Trophoblast cell (in vitro differentiated cells and primary cell): Measurements from ENCODE around the gene CCDC148.
A peak's percentile ranks its signal among the peaks of the same experiment; 100 is the strongest.

Source experiments
- DNase-seq, 2 donors: peaks; one replicate each; pipeline ENCODE4 v3.0.0-alpha.2; 2016
- H2AFZ ChIP-seq: 2 replicates; pipeline ENCODE4 v1.6.1; 2013; ENCODE audit warnings: low read length, moderate library complexity, mild to moderate bottlenecking; ENCODE audit not compliant: insufficient read depth, poor library complexity
- H2AK5ac ChIP-seq: 2 replicates; pipeline ENCODE4 v1.6.1; 2013; ENCODE audit warnings: mild to moderate bottlenecking, low read length
- H2BK120ac ChIP-seq: 2 replicates; pipeline ENCODE4 v1.6.1; 2013; ENCODE audit warnings: low read length, mild to moderate bottlenecking, moderate library complexity; ENCODE audit not compliant: insufficient read depth, poor library complexity
- H2BK12ac ChIP-seq: 2 replicates; pipeline ENCODE4 v1.6.1; 2013; ENCODE audit warnings: mild to moderate bottlenecking, low read length, moderate library complexity
- H2BK5ac ChIP-seq: 2 replicates; pipeline ENCODE4 v1.6.1; 2013; ENCODE audit warnings: low read length, low read depth, moderate library complexity, mild to moderate bottlenecking; ENCODE audit not compliant: poor library complexity
- H3K14ac ChIP-seq: 2 replicates; pipeline ENCODE4 v1.6.1; 2013; ENCODE audit warnings: mild to moderate bottlenecking, low read length
- H3K18ac ChIP-seq: 2 replicates; pipeline ENCODE4 v1.6.1; 2013; ENCODE audit warnings: mild to moderate bottlenecking, low read length
- H3K23ac ChIP-seq: 2 replicates; pipeline ENCODE4 v1.6.1; 2013; ENCODE audit warnings: low read length
- H3K27ac ChIP-seq: 2 replicates; pipeline ENCODE4 v1.5.1; 2013; ENCODE audit warnings: low read depth, mild to moderate bottlenecking, inconsistent platforms, low read length, moderate library complexity
- H3K27me3 ChIP-seq: 2 replicates; pipeline ENCODE4 v1.6.1; 2013; ENCODE audit warnings: inconsistent platforms, mild to moderate bottlenecking, low read length, moderate library complexity; ENCODE audit not compliant: insufficient read depth
- H3K36me3 ChIP-seq, 2 experiments: 1 replicate in 1 of 2; 2 replicates in 1 of 2; pipeline ENCODE4 v1.6.1; 2013; ENCODE audit warnings: low read length in 2 of 2, mild to moderate bottlenecking in 2 of 2, moderate library complexity in 1 of 2; ENCODE audit not compliant: insufficient read depth in 2 of 2, control insufficient read depth in 1 of 2
- H3K4ac ChIP-seq: 2 replicates; pipeline ENCODE4 v1.6.1; 2013; ENCODE audit warnings: low read depth, mild to moderate bottlenecking, low read length, moderate library complexity
- H3K4me1 ChIP-seq, 2 experiments: 1 replicate in 1 of 2; 2 replicates in 1 of 2; pipeline ENCODE4 v1.6.1; 2013; ENCODE audit warnings: low read length in 2 of 2, mild to moderate bottlenecking in 2 of 2, moderate library complexity in 1 of 2; ENCODE audit not compliant: insufficient read depth in 2 of 2, control insufficient read depth in 1 of 2
- H3K4me2 ChIP-seq: 2 replicates; pipeline ENCODE4 v1.6.1; 2013; ENCODE audit warnings: inconsistent platforms, mild to moderate bottlenecking, low read length, moderate library complexity
- H3K4me3 ChIP-seq: 2 replicates; pipeline ENCODE4 v1.5.1; 2013; ENCODE audit warnings: mild to moderate bottlenecking, low read depth, low read length, inconsistent platforms
- H3K79me1 ChIP-seq: one replicate; pipeline ENCODE4 v1.6.1; 2013; ENCODE audit warnings: low read length
- H3K79me2 ChIP-seq: 2 replicates; pipeline ENCODE4 v1.6.1; 2013; ENCODE audit warnings: low read length, mild to moderate bottlenecking; ENCODE audit not compliant: control insufficient read depth, insufficient read depth, poor library complexity
- H3K9ac ChIP-seq: 2 replicates; pipeline ENCODE4 v1.6.1; 2013; ENCODE audit warnings: mild to moderate bottlenecking, low read length
- H3K9me3 ChIP-seq: 2 replicates; pipeline ENCODE4 v1.6.1; 2013; ENCODE audit warnings: low read depth, mild to moderate bottlenecking, control low read depth, inconsistent platforms, low read length; ENCODE audit not compliant: insufficient read depth
- H4K12ac ChIP-seq: 2 replicates; pipeline ENCODE4 v1.6.1; 2013; ENCODE audit warnings: low read depth, mild to moderate bottlenecking, low read length, moderate library complexity
- H4K8ac ChIP-seq: 2 replicates; pipeline ENCODE4 v1.6.1; 2013; ENCODE audit warnings: low read depth, mild to moderate bottlenecking, low read length, moderate library complexity
- H4K91ac ChIP-seq: one replicate; pipeline ENCODE4 v1.6.1; 2013; ENCODE audit warnings: low read depth, mild to moderate bottlenecking, low read length, moderate library complexity
- WGBS: extraction: QIAGEN DNeasy Blood & Tissue Kit; methylation state at CpG from one replicate; pipeline ENCODE4 v1.1.7; 2013; ENCODE audit warnings: missing lambda C conversion rate; ENCODE audit not compliant: insufficient read length, insufficient coverage; ENCODE audit errors: extremely low coverage; 5-methylcytosine and 5-hydroxymethylcytosine counted together

CCDC148 gene

GRCh38 chr2:158317642-158318041 is 138.9 kb downstream of the CCDC148 start:
- no peaks in the 10 kb centered on the region for H3K36me3 ChIP-seq
- no peak overlapping the region for H3K14ac ChIP-seq
- no CpG with 5 or more reads among the region's 2 CpGs for WGBS
- no peak overlapping the region for H3K27ac ChIP-seq
- no peak overlapping the region for H3K4me3 ChIP-seq
- H2BK120ac ChIP-seq, result no peak overlapping the region
- no peak overlapping the region for H2AK5ac ChIP-seq
- no peak overlapping the region for H3K18ac ChIP-seq
- no peaks in the 10 kb centered on the region for H3K4me1 ChIP-seq
- H2AFZ ChIP-seq, result no peak overlapping the region
- H4K91ac ChIP-seq, result no peak overlapping the region
- H3K9me3 ChIP-seq, result no peaks in the 10 kb centered on the region
- no peak for DNase-seq
- no peaks in the 10 kb centered on the region for H3K27me3 ChIP-seq
- H3K79me2 ChIP-seq, result no peaks in the 10 kb centered on the region
- no peak overlapping the region for H3K23ac ChIP-seq
- no peak overlapping the region for H2BK5ac ChIP-seq
- H4K12ac ChIP-seq, result no peak overlapping the region
- H3K79me1 ChIP-seq, result no peaks in the 10 kb centered on the region
- H2BK12ac ChIP-seq, result no peak overlapping the region
- H3K4ac ChIP-seq, result no peak overlapping the region
- no peak overlapping the region for H3K9ac ChIP-seq
- no peak overlapping the region for H3K4me2 ChIP-seq
- H4K8ac ChIP-seq, result no peak overlapping the region

GRCh38 chr2:158315803-158316414 is 140.6 kb downstream of the CCDC148 start:
- no CpG with 5 or more reads among the region's 1 CpG for WGBS
- H3K9me3 ChIP-seq, result peaks cover 2% of the 10 kb centered on the region

GRCh38 chr2:158315000-158315399 is 141.6 kb downstream of the CCDC148 start:
- Histone ChIP-seq H2BK5ac (no peak overlapping the region), H2BK120ac (no peak overlapping the region), H4K12ac (no peak overlapping the region), H3K27ac (no peak overlapping the region), H3K18ac (no peak overlapping the region), H3K27me3 (no peaks in the 10 kb centered on the region), H3K9me3 (peaks cover 2% of the 10 kb centered on the region), H3K4me1 (no peaks in the 10 kb centered on the region), H2BK12ac (no peak overlapping the region), H3K36me3 (no peaks in the 10 kb centered on the region), H4K8ac (no peak overlapping the region), H3K4me2 (no peak overlapping the region), H3K79me2 (no peaks in the 10 kb centered on the region), H2AFZ (no peak overlapping the region), H3K23ac (no peak overlapping the region), H3K79me1 (no peaks in the 10 kb centered on the region), H4K91ac (no peak overlapping the region), H2AK5ac (no peak overlapping the region), H3K4me3 (no peak overlapping the region), H3K14ac (no peak overlapping the region), H3K4ac (no peak overlapping the region), H3K9ac (no peak overlapping the region)
- WGBS, result no CpG with 5 or more reads among the region's 1 CpG
- DNase-seq, result no peak

More at GRCh38 chr2:158315803-158316414, 140.6 kb downstream of the CCDC148 start:
- no peak for DNase-seq
- Histone ChIP-seq H3K18ac (no peak overlapping the region), H3K14ac (no peak overlapping the region), H2AK5ac (no peak overlapping the region), H2BK12ac (no peak overlapping the region), H3K9ac (peak overlapping the region; percentile 52), H3K27ac (no peak overlapping the region), H3K4ac (no peak overlapping the region), H3K36me3 (no peaks in the 10 kb centered on the region), H2BK5ac (no peak overlapping the region), H3K23ac (no peak overlapping the region), H3K4me1 (no peaks in the 10 kb centered on the region), H4K12ac (no peak overlapping the region), H3K79me2 (no peaks in the 10 kb centered on the region), H3K79me1 (no peaks in the 10 kb centered on the region), H3K4me3 (no peak overlapping the region), H4K8ac (no peak overlapping the region), H4K91ac (no peak overlapping the region), H3K4me2 (no peak overlapping the region), H3K27me3 (no peaks in the 10 kb centered on the region), H2AFZ (no peak overlapping the region), H2BK120ac (no peak overlapping the region)

DNA sequence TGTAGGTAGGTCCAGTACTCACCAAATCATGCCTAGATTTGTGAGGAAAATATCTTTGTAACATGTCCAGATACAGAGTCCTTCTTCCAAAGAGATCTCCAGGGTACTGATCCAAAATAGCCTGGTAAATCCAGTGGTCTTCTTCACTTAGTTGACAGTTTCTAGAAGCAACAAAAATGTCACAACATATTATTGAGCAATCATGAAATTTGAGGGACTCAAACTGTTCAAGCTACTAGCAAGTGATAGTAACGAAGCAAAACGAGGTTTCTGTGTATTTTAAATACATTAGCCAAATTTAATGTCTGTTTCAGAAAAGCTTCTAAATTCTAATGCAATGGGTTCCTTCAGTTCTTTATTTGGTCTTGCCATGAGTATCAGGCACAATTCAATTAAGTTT is 142.8 kb downstream of the CCDC148 start:
- Histone ChIP-seq H2BK120ac (no peak overlapping the region), H3K4me2 (no peak overlapping the region), H3K79me2 (no peaks in the 10 kb centered on the region), H3K18ac (no peak overlapping the region), H3K14ac (no peak overlapping the region), H3K4me3 (no peak overlapping the region), H4K12ac (no peak overlapping the region), H3K9me3 (peaks cover 2% of the 10 kb centered on the region), H3K27me3 (no peaks in the 10 kb centered on the region), H2BK12ac (no peak overlapping the region), H3K9ac (no peak overlapping the region), H3K27ac (no peak overlapping the region), H3K4ac (no peak overlapping the region), H3K4me1 (no peaks in the 10 kb centered on the region), H4K8ac (no peak overlapping the region), H3K36me3 (no peaks in the 10 kb centered on the region), H3K23ac (no peak overlapping the region), H2BK5ac (no peak overlapping the region), H3K79me1 (no peaks in the 10 kb centered on the region), H2AK5ac (no peak overlapping the region), H4K91ac (no peak overlapping the region), H2AFZ (no peak overlapping the region)
- no peak for DNase-seq
- WGBS, result no CpG with 5 or more reads among the region's 2 CpGs
